ENCODE measurements around the gene ERP44.

DNA sequence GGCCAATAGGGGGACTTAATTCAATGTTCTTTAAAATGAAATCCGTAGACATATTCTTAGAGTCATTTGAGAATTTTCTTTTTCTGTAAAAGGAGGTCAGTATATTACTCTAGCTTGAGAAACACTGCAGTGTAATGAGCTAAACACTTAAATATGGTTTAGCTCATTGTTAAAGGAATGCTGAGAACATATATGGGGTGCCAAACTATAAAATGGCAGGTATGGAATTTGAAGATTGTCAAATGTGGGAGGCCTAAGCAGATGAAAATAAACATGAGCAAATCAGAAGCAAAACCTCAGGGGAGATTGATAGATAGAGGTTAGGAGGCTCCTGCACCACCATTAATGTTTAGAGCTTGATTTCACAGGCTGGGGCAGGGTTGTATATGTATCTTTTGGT is 134.5 kb downstream of the ERP44 start:
- TF ChIP-seq CTCF (IDR thresholded peaks at IDR 0.05; ENCODE audit: low read depth, low read length, poor library complexity, severe bottlenecking) (no peak), EZH2phosphoT487 (IDR thresholded peaks at IDR 0.05; ENCODE audit: borderline replicate concordance, low read length) (no peak)

Measured in DOHH2 (cell line).